HepG2 (cell line): ENCODE results near the gene SIK3. TPM values are rescaled to one million over a fixed set of nuclear protein-coding genes. Genes with fewer than 3 reads are reported as not detected.

Experiments
- CEBPB ChIP-seq: IDR thresholded peaks from 2 replicates; pipeline ENCODE4 v1.6.1; 2011; ENCODE audit warnings: low read depth, low read length, improper control_type of control experiment, borderline replicate concordance
- EP300 ChIP-seq, 3 experiments: sonication (generic) in 1 of 3; formaldehyde crosslinking in 1 of 3; IDR thresholded peaks; 2 replicates each; pipeline versions ENCODE4 v1.5.1 to v1.6.1; 2011 to 2020; ENCODE audit warnings: low read depth in 2 of 3, low read length in 2 of 3, borderline replicate concordance in 1 of 3, improper control_type of control experiment in 1 of 3, mild to moderate bottlenecking in 1 of 3, missing genetic modification reagents in 1 of 3, moderate library complexity in 1 of 3
- HDAC2 ChIP-seq: sonication (generic); formaldehyde crosslinking; IDR thresholded peaks from 2 replicates; pipeline ENCODE4 v1.4.0; 2020; ENCODE audit warnings: missing genetic modification reagents
- MLLT10 ChIP-seq: sonication (generic); formaldehyde crosslinking; IDR thresholded peaks from 2 replicates; pipeline ENCODE4 v1.4.0; 2020; ENCODE audit warnings: missing genetic modification reagents
- MZF1 ChIP-seq: sonication (generic); formaldehyde crosslinking; IDR thresholded peaks from 2 replicates; pipeline ENCODE4 v1.8.1; 2023; ENCODE audit warnings: mild to moderate bottlenecking, missing genetic modification reagents, borderline replicate concordance
- RFX5 ChIP-seq: IDR thresholded peaks from 2 replicates; pipeline ENCODE4 v1.6.1; 2011; ENCODE audit warnings: low read depth, low read length, improper control_type of control experiment
- WIZ ChIP-seq: sonication (generic); formaldehyde crosslinking; IDR thresholded peaks from 2 replicates; pipeline ENCODE4 v1.5.1; 2020; ENCODE audit warnings: mild to moderate bottlenecking, missing genetic modification reagents
- ZNF569 ChIP-seq: sonication (generic); formaldehyde crosslinking; IDR thresholded peaks from 2 replicates; pipeline ENCODE4 v1.5.0; 2020; ENCODE audit warnings: mild to moderate bottlenecking, missing genetic modification reagents, moderate library complexity, borderline replicate concordance
- ZNF605 ChIP-seq: sonication (generic); formaldehyde crosslinking; IDR thresholded peaks from 2 replicates; pipeline ENCODE4 v1.8.0; 2022; ENCODE audit warnings: mild to moderate bottlenecking, missing genetic modification reagents
- ZNF841 ChIP-seq: sonication (generic); formaldehyde crosslinking; IDR thresholded peaks from 2 replicates; pipeline ENCODE4 v1.8.1; 2023; ENCODE audit warnings: missing genetic modification reagents, borderline replicate concordance
- polyA plus RNA-seq, 8 experiments: library from polyadenylated mRNA; depleted of rRNA in 3 of 8; stranded (reverse) in 7 of 8; unstranded in 1 of 8; fragments of >200 nt; fragmentation: Illumina TruSeq in 4 of 8; extraction: Trizol in 4 of 8; gene quantifications; 2 replicates each; pipeline versions ENCODE4 v1.2.1 to v1.2.3, GENCODE V29; 2011 to 2016; ENCODE audit warnings: low read depth in 4 of 8, missing spikeins in 1 of 8, mixed read lengths in 1 of 8; ENCODE audit not compliant: insufficient read depth in 1 of 8
- total RNA-seq, 5 experiments: library from RNA; depleted of rRNA; stranded (reverse); fragments of >200 nt; fragmentation: Illumina TruSeq; extraction: Trizol; gene quantifications; 2 replicates each; pipeline ENCODE4 v1.2.3, GENCODE V29; 2016; ENCODE audit warnings: low read depth in 1 of 5
- TF ChIP-seq, protein P1 (sequence below), 2 experiments: sonication (generic) in 1 of 2; formaldehyde crosslinking in 1 of 2; IDR thresholded peaks; 2 replicates each; pipeline versions ENCODE4 v1.6.1 to v1.9.0; 2014 to 2022; ENCODE audit warnings: antibody characterized with exemption in 1 of 2, borderline replicate concordance in 1 of 2, inconsistent platforms in 1 of 2, low read depth in 1 of 2, missing genetic modification reagents in 1 of 2
- TF ChIP-seq, protein P2 (sequence below): sonication (generic); formaldehyde crosslinking; IDR thresholded peaks from 2 replicates; pipeline ENCODE4 v1.8.1; 2023; ENCODE audit warnings: missing genetic modification reagents, inconsistent platforms, borderline replicate concordance
- TF ChIP-seq, protein P3 (sequence below): IDR thresholded peaks from 2 replicates; pipeline ENCODE4 v1.6.1; 2012; ENCODE audit warnings: low read length, improper control_type of control experiment

The SIK3 gene
- total and polyA plus RNA-seq, 2 of the 13 experiments (the other 11 are each of a cell fraction or from before 2014, with no cell fraction given): 5.7 to 9.8 TPM

DNA sequence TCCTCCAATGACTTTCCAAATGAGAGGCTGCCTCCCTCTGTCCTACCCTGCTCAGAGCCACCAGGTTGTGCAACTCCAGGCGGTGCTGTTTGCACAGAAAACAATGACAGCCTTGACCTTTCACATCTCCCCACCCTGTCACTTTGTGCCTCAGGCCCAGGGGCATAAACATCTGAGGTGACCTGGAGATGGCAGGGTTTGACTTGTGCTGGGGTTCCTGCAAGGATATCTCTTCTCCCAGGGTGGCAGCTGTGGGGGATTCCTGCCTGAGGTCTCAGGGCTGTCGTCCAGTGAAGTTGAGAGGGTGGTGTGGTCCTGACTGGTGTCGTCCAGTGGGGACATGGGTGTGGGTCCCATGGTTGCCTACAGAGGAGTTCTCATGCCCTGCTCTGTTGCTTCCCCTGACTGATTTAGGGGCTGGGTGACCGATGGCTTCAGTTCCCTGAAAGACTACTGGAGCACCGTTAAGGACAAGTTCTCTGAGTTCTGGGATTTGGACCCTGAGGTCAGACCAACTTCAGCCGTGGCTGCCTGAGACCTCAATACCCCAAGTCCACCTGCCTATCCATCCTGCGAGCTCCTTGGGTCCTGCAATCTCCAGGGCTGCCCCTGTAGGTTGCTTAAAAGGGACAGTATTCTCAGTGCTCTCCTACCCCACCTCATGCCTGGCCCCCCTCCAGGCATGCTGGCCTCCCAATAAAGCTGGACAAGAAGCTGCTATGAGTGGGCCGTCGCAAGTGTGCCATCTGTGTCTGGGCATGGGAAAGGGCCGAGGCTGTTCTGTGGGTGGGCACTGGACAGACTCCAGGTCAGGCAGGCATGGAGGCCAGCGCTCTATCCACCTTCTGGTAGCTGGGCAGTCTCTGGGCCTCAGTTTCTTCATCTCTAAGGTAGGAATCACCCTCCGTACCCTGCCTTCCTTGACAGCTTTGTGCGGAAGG is 265.6 kb downstream of the SIK3 start (continued):
- TF ChIP-seq MLLT10 (0 out of 2 replicates have a peak, but pooled peaks have one; percentile 51), WIZ (CRISPR knock-in tag) (no peak), HDAC2 (CRISPR knock-in tag) (peak; percentile 100), ZNF841 (no peak), ZNF605 (CRISPR knock-in tag) (peak; percentile 88), RFX5 (no peak), MZF1 (CRISPR knock-in tag) (no peak), CEBPB (peak; percentile 99), ZNF569 (peak; percentile 49; the same call in 1 of the 2 replicates), EP300 (IDR thresholded peaks at IDR 0.05; ENCODE audit: low read depth in 2 of 2, low read length in 2 of 2) (peak; percentile 86 to 98), EP300 (CRISPR knock-in tag; IDR thresholded peaks at IDR 0.05; ENCODE audit: borderline replicate concordance) (peak; percentile 97)
- TF ChIP-seq, protein P1, sequence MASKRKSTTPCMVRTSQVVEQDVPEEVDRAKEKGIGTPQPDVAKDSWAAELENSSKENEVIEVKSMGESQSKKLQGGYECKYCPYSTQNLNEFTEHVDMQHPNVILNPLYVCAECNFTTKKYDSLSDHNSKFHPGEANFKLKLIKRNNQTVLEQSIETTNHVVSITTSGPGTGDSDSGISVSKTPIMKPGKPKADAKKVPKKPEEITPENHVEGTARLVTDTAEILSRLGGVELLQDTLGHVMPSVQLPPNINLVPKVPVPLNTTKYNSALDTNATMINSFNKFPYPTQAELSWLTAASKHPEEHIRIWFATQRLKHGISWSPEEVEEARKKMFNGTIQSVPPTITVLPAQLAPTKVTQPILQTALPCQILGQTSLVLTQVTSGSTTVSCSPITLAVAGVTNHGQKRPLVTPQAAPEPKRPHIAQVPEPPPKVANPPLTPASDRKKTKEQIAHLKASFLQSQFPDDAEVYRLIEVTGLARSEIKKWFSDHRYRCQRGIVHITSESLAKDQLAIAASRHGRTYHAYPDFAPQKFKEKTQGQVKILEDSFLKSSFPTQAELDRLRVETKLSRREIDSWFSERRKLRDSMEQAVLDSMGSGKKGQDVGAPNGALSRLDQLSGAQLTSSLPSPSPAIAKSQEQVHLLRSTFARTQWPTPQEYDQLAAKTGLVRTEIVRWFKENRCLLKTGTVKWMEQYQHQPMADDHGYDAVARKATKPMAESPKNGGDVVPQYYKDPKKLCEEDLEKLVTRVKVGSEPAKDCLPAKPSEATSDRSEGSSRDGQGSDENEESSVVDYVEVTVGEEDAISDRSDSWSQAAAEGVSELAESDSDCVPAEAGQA (IDR thresholded peaks at IDR 0.05; ENCODE audit: low read depth): 0 out of 2 replicates have a peak, but pooled peaks have one; percentile 66
- TF ChIP-seq, protein P1 (CRISPR knock-in tag; IDR thresholded peaks at IDR 0.05; ENCODE audit: borderline replicate concordance): no peak; the same call in 1 of the 2 replicates
- TF ChIP-seq, protein P2, sequence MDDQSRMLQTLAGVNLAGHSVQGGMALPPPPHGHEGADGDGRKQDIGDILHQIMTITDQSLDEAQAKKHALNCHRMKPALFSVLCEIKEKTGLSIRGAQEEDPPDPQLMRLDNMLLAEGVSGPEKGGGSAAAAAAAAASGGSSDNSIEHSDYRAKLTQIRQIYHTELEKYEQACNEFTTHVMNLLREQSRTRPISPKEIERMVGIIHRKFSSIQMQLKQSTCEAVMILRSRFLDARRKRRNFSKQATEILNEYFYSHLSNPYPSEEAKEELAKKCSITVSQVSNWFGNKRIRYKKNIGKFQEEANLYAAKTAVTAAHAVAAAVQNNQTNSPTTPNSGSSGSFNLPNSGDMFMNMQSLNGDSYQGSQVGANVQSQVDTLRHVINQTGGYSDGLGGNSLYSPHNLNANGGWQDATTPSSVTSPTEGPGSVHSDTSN (CRISPR knock-in tag): 0 out of 2 replicates have a peak, but pooled peaks have one; percentile 49
- TF ChIP-seq, protein P3, sequence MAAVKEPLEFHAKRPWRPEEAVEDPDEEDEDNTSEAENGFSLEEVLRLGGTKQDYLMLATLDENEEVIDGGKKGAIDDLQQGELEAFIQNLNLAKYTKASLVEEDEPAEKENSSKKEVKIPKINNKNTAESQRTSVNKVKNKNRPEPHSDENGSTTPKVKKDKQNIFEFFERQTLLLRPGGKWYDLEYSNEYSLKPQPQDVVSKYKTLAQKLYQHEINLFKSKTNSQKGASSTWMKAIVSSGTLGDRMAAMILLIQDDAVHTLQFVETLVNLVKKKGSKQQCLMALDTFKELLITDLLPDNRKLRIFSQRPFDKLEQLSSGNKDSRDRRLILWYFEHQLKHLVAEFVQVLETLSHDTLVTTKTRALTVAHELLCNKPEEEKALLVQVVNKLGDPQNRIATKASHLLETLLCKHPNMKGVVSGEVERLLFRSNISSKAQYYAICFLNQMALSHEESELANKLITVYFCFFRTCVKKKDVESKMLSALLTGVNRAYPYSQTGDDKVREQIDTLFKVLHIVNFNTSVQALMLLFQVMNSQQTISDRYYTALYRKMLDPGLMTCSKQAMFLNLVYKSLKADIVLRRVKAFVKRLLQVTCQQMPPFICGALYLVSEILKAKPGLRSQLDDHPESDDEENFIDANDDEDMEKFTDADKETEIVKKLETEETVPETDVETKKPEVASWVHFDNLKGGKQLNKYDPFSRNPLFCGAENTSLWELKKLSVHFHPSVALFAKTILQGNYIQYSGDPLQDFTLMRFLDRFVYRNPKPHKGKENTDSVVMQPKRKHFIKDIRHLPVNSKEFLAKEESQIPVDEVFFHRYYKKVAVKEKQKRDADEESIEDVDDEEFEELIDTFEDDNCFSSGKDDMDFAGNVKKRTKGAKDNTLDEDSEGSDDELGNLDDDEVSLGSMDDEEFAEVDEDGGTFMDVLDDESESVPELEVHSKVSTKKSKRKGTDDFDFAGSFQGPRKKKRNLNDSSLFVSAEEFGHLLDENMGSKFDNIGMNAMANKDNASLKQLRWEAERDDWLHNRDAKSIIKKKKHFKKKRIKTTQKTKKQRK: no peak
